ENCODE data around the gene NBEA.

The NBEA gene

DNA sequence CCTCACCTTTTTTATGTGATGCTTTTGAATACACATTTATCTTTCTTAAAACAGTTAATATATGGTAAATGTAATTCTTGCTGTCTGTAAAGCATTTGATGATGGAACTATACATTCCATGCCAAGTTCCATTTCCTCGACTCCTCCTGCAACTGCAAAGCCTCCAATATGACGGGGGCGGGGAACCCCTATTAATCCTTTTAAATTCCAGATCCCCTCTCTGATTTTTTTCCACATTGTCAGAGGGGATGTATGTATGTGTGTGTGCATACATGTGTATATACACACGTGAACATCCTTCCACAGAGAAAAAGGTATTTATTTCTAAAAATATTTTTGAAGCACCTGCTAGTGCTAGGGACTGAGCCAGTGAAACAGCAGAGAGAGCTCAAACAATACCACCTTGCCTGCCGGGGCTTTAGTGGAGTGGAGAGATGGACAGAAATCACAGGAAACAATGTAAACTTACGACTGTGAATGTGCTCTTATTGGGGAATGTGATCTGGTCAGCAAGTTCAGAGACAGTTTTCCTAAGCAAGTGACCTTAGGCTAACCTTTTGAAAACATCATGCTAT is 559.7 kb downstream of the NBEA start:
- no peak for DNase-seq (ENCODE audit: low read depth in 2 of 2)

DNA sequence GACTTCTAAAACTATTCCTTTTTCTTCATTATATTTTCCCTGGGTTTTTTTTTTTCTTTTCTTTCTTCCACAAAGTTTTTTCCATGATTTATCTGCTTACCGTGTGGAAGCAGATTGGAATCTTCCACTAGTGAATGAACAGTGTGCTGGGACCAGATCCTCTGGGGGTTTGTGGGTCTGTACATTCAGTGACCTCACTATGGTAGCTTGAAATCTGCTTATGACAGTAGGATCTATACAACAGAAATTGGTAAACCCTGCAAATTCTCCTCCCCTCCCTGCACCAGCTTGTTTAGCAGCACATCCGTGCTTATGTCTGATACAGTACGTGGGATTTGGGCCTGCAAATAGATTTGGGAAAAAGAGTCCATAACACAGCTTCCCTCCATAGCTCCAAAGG is 560.4 kb downstream of the NBEA start:
- no peak for DNase-seq (ENCODE audit: low read depth in 2 of 2)

DNA sequence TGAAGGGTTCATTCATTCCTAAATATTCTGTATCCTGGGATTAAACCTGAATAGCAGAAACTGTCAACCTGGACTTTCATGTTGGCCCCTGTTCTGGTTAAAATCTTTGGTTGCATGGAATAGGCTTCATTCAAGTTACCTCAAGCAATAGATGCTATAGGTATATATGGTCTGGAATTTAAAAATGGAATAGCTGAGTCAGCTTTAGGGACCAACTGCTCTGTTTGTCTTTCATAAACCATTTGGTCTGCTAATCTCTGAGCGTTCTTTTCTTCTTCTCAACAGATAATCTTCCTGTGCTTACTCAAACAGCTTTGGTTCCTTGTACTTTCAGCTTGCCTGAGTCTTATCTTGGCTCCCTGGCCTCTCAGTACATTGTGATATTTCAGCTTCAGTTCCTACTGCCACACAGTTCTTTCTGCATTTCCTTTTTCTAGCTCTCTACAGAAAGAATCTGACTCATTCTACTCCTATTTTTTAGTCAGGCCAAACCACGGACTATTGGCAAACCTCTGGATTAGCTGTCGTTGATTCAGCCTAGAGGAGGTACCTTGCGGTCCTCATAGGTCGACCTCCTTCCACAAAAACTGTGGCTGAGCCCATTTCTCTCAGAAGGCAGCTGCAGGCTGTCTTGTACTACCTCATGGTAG is 570.3 kb downstream of the NBEA start:
- DNase-seq (ENCODE audit: low read depth in 2 of 2): no peak

DNA sequence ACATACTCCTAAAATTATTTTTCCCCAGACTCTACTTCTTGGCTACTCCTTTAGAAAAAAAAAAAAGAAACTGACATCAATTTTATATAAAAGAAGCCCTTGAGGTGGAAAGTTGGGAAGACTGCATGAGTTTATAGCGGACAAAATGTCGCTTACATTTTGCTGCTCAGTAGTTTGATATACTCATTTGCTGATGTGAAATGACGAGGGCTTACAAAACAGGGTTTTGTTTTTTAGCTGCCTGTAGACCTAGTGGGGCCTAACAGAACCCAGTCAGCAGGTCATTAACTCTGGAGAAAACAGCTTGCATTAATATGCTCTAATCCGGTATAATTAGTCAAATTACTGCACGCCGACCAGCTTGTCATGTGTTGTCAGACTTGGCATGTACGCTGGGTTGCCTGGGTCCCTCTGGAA is 572.0 kb downstream of the NBEA start:
- no peak for DNase-seq (ENCODE audit: low read depth in 2 of 2)

DNA sequence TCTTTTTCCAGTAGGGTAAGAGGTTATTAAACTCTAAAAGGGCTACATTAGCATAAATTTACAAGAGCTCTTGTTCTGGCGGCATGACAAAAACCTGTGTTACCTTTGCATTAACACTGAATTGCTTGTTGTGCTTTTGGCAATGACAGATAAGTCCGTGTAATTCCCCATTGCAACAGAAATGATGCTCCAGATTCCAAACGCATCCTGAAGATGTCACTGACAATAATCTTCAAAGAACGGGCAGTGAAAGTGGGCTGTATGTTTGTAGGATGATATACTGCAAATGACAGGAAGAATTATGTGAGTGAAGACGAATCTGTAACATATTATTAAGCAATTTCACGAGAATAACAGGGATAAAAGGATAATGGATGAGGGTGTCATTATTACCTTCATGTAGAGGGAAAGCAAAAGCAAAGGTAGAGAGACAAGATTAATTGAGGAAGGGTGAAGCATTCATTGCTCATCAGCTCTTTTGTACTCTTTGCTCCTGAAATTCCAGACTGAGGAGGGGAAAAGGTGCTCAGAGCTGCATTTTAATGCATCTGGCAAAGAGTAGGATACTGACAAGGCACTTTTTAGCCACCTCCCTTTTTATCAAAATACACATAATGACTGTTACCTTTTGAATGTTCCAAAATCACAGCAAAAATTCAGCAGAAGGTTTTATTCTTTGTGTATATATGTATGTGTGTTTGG is 572.9 kb downstream of the NBEA start:
- no peak for DNase-seq (ENCODE audit: low read depth in 2 of 2)

DNA sequence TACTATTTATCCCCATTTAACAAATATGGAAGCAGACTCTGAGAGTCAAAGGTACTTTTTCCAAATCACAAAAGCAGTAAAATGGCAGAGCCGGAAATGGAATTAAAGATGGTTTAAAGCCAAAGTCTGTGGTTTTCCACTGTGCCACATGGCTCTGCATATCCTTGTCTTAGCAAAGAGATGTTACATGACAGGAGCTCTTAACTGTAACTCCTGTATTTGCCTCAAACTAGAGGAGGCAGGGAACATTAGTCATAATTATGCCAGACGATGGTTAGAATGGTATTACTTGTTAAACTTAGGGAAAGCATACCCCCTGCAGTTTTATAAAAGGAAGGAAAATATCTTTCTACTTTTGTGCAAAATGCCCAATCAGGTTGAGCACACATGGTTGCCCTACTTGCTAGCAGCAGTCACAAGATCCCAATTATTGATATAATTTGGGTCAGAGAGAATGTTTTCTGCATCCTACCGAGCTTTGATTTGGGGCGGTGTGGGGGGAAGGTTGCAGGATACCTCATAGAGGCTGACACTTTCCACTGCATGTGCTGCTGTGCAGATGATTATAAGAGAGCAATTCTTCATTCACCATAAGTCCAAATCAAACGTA is 576.4 kb downstream of the NBEA start:
- DNase-seq (ENCODE audit: low read depth in 2 of 2): no peak

DNA sequence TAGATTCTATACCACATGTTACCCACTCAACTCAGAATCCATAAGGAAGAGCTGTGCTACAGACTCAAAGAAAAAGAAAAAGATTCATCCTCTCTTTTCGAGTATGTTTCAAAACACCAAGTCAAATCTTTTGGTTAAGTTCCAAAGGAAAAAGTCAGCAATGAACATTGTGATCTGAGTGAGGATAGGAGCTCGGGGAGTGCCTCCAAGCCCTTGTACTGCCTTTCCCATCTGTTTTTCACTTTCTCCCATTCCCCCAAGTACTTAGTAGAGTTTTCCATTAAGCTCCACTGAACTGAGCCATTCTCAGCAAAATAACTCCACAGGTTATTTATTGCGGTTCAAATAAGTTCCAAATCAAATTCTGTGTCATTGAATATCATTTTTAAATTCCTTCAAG is 582.1 kb downstream of the NBEA start:
- no peak for DNase-seq (ENCODE audit: low read depth in 2 of 2)

DNA sequence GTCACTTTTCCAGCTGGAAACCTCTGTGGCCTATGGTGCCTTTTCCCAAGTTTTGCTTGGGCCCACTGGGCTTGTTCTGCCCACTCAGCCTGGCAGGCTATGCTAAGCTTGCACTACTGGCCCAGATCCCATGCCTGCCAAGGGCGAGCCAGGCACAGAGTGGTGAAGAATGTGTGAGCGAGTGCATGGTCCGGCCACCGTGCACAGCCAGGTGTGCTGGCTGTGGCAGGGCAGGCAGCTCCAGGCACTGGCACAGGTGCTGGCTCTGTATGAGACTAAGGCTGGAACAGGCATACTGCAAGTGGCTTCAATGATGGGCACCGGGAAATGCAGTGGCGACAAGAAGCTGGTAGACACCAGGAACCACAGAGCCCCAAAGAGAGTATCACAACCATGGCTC is 584.5 kb downstream of the NBEA start:
- no peak for DNase-seq (ENCODE audit: low read depth in 2 of 2)

DNA sequence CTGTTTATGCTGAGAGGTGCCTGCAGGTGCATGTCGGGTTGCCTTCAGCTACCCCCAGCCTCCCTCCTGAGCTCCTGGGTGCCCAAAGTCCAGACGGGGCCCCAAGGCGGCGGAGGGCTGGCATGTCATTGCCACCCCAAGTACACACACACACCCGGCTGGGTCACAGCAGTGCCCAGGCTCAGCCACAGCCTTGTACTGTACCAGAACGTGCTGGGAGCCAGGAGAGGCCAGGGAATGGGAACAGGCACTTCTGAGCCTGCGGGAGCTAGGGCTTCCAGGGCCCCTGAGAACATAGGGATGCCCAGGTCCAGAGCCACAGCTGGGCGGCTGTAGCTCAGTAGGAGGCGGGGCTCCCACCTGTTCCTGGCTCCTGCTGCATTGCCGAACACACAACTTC is 585.4 kb downstream of the NBEA start:
- no peak for DNase-seq (ENCODE audit: low read depth in 2 of 2)

DNA sequence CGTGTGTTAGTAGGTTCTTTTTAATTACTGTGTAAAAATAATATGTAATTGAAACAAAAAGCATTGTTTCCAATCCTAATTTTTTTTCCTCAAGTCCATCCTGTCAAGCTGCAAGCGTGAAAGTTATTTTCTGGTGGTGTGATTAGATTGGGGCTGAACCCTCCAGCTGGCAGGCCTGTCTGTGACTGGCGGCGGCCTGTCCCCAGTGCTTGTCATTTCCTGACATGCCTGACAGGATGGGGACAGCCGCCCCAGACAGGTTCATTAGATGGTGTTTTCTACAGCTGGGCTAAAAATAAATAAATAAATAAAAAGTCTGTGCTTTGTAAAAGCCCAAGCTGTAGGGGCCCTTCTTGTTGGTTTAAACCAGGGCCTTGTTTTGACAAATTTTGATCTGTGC is 588.1 kb downstream of the NBEA start:
- DNase-seq (ENCODE audit: low read depth in 2 of 2): no peak

DNA sequence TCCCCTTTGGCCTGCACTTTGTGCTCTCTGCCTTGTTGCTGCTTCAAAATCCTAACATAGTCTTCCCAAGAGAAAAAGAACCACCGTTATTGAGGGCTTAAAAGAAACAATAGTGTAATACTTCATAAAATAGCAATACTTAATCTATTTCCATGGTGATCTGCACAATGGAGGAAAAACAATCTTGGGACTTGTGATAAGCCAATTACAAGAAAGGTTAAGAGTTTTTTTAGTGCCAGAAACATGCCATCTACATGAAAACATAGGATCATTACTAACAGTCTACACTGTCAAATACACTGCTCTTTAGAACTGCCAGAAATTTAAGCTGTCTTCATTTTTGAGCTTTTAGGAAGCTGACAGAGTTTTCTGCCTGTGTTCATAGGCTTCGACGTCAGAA is 588.5 kb downstream of the NBEA start:
- DNase-seq (ENCODE audit: low read depth in 2 of 2): no peak

DNA sequence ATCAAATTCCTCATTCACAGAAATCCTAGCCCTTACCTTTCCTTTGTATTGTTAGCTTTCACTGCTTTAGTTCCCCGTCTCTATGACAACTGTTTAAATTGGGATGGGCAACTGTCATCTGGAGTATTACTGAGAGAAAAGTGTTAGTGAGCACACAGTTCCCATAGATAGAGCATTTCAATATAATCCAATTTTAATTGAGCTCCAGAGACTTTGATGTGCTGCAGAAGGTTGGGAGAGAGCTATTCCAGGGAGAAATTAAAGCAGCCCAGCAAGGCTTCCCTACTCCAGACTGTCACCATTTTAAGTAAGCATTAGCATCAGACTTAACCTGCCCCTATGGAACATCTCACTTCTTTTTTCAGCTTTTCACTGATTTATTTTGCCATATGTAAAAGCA is 589.5 kb downstream of the NBEA start:
- DNase-seq (ENCODE audit: low read depth in 2 of 2): no peak

DNA sequence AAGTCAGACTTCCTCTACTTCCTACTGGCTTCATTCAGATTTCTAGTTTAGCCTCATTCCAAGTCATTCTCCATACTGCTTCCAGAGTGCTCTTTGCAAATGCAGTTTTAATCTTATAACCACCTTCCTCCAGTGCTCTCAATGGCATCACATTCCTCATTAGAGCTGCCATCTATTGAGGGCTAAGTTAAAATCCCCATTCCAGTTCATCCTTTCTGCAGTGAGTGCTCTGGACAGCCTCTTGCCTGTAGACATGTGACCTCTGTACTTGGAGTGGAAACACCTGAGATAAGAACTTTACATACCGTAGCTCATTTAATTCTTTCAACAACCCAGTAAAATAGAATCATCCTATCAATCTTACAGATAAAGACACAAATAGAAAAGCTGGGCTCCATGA is 592.3 kb downstream of the NBEA start:
- DNase-seq (ENCODE audit: low read depth in 2 of 2): no peak

DNA sequence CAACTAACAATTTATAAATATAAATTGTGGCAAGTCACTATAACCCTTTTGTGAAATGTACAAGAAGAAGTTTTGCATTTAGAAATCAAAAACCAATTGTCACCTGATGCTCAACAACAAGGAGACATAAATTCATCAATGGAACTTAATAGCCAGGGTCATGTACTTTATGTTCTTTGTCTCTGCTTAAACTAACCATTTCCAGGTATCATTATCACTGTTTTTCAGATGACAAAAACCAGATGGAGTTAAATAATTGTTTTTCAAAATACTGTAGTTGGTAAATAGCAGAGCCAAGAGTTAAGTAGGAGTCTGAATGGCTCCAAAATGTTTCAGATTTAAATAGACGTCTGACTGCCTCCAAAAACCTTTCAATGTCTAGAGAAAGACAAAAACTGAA is 606.7 kb downstream of the NBEA start:
- no peak for DNase-seq (ENCODE audit: low read depth in 2 of 2)

DNA sequence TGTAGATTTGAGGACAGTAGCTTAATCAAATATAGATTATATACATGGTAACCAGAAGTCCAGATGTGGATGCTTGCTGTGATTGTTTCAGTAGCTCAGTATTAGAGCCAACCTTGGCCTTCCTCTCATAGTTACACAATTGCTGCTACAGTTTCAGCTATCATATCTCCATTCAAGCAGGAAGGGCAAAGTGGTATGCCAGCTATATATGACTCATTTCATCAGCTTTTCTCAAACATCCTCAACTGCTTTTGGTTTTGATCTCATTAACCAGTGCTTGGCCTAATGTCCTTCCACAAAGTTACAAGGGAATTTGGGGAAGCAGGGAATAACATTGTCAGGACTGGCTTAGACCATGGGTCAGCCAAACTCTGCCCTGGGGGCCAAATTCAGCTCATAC is 607.4 kb downstream of the NBEA start:
- no peak for DNase-seq (ENCODE audit: low read depth in 2 of 2)

DNA sequence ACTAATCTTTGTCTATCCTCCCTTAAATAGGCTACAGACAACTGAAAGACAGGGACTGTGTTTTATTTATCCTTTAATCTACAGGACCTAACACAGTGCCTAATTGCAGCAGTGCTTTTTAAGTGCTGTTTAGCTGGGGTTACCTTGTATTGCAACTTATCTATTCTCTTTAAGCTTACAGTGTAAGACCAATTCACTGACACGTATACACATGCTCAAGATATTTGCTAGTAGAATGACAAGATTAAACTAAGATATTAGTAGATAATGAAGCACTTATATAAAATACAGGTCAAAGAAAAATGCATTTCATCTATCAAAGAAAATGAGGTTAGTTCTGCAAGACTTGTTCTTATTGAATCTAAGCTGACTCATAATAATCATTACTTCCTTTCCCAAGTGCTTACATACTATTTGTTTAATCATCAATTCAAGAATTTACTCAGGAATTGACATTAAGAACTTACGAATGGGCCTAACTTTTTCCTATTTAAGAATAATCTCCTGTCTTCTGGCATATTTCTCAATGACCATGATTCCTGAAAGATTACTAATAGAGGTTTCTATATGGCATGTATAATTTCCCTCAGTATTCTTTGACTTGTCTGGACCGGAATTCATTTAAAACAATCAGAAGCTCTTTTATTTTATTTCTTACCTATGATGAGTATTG is 610.2 kb downstream of the NBEA start:
- DNase-seq (ENCODE audit: low read depth in 2 of 2): no peak

DNA sequence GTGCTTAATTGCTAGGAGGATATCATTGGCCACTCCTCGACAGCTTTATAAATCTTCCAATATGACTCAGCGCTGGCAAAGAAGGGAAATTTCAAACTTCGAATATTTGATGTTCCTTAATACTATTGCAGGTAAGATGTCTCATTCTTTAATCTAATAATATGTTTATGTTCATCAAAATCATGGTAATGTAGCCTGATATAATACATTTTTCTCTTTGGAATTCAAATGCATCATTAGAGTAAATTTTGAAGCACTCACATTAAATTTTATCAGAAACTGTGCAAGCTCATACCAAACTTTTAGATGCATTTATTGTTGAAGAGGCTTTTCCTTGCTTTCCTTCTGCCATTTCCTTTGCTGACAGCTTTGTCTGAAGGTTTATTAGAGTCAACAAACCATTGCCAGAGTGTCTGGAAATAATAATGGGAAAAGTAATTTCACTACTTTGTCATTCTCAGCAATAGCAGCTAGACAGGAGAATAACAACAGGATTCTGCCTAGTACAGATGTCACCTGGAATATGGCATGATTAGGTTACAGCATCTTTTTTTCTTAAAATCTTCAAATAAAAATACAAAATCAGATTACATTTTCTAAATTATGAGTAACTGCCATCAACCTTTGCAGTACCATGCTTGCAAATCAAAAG is 613.0 kb downstream of the NBEA start:
- DNase-seq (ENCODE audit: low read depth in 2 of 2): no peak

DNA sequence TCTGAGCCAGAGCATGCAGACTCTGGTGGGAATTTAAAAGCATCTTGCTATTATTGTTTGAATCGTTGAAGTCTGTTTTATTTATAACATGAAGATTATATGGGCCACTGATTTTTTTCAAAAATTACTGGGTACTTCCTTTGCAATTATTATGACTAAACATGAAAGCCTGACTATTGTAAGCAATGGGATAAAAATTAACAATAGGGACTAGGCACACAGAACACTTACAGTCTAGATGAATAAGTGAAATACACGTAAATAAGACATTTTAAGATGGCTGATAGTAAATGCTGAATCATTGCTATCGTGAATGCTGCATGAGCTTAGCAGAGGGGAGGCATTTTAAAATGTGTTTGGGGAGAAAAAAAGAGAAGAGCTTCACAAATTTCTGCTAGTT is 615.4 kb downstream of the NBEA start:
- DNase-seq (ENCODE audit: low read depth in 2 of 2): no peak

DNA sequence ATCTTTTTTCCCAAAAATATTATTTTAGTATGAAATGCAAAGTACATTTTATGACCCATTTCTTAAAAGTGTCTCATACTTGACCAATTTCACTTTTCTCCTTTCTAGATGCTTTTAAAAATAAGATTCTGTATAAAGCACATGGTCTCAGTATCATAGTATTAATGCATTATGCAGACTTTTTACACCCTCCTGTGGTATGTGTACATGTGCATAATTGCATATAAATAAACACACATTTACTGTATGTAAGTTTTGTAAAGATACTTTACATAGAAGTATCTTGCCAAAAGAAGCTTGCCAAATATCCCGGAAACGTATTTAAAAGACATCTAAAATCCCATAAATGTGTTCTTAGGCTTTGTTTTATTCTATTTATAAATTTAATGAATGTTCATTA is 619.5 kb downstream of the NBEA start:
- DNase-seq (ENCODE audit: low read depth in 2 of 2): no peak

DNA sequence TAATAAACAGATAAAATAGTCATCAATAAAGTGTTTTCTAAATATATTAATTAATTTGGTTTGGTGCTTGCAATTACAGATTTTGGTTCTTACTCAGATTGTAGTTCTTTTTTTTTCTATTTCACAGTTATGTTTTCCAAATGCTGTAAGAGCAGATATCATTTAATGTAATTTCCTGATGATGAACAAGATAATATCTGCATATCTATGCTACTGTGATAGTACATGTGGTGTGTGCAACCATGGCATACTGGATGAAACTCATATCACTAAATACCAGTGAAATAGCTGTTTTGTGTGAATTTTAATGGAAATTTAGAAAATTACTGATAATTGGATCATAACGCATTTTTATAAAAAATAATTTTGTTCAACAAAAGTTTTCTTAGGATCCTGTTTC is 623.2 kb downstream of the NBEA start:
- DNase-seq (ENCODE audit: low read depth in 2 of 2): no peak

DNA sequence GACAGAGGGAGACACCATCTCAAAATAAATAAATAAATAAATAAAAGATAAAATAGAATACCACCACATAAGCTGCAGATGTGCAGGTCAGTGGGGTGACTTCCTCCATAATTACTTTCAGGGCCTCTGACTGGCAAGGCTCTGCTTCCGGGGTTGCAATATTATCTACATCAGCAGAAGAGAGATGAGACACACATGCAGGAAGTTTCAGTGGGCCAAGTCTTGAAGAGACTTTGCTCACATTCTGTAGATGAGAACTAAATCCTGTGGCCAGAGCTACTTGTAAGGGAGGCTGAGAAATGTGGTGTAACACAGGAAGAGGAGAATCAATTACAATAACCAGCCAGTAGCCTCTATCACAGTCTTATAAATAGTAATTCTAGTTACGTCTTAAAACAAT is 624.3 kb downstream of the NBEA start:
- no peak for DNase-seq (ENCODE audit: low read depth in 2 of 2)

DNA sequence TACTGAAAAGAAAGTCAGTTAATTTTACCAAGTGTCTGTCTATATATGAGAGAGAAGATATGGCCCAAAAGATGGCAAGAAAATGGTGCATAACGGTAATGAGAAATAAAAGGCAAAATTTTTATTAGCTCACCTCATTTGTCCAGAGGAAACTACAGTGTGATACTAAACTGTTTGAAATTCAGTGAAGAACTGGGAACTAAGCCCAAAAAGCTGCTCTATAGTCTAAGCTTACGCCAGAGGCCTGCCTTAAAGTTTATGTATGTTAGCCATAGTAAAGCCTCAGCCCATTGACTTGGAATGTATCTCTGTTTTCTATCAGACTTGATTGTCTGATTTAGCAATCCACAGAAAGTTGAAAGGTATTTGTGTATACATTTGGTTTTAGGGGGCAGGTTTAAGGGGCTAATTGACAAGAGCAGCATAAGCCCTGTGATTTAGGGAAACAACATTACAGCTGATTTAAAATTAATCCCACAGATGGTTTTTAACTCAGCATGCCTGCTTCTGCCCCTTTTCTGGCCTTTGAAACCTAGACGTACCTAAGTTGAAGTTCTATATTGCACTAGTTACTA is 625.4 kb downstream of the NBEA start:
- DNase-seq (ENCODE audit: low read depth in 2 of 2): no peak

All from activated CD8-positive, alpha-beta memory T cell treated with anti-CD3 and anti-CD28 coated beads for 4 hours (primary cell).